ENCODE data around the gene NLK. TPM values are rescaled to one million over a fixed set of nuclear protein-coding genes. Genes with fewer than 3 reads are reported as not detected.
"Not testable (repeated sequence)": the region's sequence is repeated elsewhere in the genome, so short reads cannot be mapped to it uniquely, and the experiment has no call there.

NLK gene
- total RNA-seq, 2 donors from 2014 or later: 15.5 to 19.6 TPM

DNA sequence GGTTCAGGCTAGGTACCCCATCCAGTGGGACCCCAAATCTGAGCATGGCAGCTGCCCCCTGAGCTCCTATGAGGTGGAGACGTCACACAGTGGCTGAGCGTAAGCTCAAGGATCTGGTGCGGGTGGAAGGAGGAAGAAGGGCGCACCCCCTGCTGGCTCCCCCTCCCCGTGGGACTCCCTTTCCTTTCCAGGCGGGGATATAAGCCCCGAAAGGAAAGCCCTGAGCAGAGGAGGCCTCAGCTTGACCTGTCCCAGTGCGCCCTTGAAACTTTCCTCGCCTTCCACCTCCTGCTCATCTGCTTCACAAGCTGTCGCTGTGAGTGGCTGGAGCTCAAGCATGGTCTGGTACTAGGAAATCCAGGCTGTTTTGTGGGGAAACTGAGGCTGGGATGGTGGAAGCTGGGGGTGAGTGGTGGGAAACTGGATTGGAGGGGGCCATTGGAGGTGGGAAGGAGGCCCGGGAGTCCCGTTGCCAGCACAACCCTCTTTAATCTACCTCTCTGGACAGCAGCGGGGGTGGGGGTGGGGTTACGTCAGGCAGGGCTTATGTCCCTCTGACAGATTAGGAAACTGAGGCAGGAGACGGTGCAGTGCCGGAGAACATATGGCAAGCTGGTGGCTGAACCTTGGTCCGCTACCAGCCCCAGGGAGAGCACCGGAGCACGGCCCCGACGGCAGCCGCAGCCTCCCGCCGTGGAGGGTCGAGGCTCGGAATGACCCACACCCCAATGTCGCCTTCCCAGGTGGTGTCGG is 184.3 kb downstream of the NLK start:
- H3K9me3 Mint-ChIP-seq: no peaks in the 10 kb centered on the region
- H3K27ac Mint-ChIP-seq: no peak overlapping the region
- no peak overlapping the region for H3K4me3 Mint-ChIP-seq
- ATAC-seq: no peak
- no peak for DNase-seq (ENCODE audit: low spot score)
- H3K36me3 Mint-ChIP-seq: no peaks in the 10 kb centered on the region
- H3K27me3 Mint-ChIP-seq: peaks cover 27 to 35% of the 10 kb centered on the region in 2 donors
- peaks cover 0 to 7% of the 10 kb centered on the region in 2 donors for H3K4me1 Mint-ChIP-seq (ENCODE audit: low read depth in 2 of 2)

DNA sequence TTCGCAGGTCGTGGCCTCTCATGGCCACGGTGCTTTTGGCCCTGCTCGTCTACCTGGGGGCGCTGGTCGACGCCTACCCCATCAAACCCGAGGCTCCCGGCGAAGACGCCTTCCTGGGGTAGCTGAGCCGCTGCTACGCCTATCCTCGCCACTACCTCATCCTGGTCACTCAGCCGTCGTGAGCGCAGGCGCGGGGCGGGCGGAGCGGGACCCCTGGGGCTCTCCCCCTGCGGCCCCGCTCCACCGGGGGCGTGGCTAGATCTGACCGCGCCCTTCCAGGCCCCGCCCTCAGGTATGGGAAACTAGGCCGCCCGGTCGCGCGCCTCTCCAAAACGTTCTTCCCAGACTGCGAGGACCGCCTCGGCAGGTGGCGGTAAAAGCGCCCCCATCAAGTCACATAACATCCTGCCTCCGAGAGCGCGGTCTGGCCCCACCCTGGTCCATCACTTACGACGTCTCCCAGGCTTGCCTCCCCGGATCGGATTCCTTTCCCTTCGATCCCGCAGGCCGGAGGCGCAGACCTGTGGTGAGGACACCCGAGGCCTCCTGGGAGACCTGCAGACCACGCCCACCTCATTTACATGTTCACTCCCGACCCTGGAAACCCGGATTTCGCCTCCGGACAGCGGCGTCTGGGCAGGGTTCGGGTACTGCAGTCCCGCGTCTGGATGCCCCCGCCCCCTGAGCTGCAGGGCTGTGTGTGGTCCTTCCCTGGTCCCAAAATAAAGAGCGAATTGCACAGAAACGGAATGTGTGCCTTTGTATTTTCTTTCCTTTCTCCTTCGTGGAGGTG is 185.0 kb downstream of the NLK start:
- H3K4me1 Mint-ChIP-seq (ENCODE audit: low read depth in 2 of 2): peaks cover 0 to 7% of the 10 kb centered on the region in 2 donors
- DNase-seq (ENCODE audit: low spot score) (peak; percentile 63), ATAC-seq (peak; percentile 58 to 71)
- H3K9me3 Mint-ChIP-seq: no peaks in the 10 kb centered on the region
- H3K36me3 Mint-ChIP-seq: no peaks in the 10 kb centered on the region
- peaks cover 27 to 35% of the 10 kb centered on the region in 2 donors for H3K27me3 Mint-ChIP-seq
- H3K4me3 Mint-ChIP-seq: peak overlapping the region; percentile 61
- no peak overlapping the region for H3K27ac Mint-ChIP-seq

DNA sequence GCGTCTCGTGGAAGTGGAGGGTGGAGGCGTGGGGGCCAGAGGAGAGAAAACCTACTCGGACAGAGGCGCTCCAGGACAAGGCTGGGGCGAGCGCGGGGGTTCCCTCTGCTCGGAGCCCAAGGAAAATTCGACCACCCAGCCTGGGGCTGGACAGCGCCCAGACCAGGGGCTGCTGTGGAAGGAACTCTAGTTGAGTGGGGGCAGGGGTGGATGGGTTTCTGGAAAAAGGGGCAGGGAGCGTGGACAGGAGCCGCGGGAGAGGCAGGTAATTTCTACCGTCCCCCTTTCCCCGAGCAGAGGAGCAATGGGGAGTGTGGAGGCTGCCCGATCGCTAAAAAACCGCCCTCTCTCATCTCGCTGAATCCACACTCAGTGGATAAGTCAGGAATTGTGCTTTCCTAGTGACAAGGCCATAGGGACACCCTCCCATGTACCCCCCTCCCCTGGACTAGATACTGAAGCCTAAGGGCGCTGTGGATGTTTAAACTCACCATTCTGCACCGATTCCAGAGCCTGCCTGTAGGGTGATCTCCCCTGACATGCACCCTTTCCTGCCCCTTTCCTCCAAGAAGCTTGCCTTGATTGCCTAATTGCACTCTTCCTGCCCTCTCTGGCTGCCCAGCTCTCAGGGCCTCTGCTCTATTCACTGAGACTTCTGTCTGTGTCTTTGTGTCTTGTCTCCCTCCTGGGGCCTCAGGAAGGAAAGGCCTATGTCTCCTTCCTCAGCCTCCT is 185.8 kb downstream of the NLK start:
- H3K27me3 Mint-ChIP-seq: peaks cover 30 to 41% of the 10 kb centered on the region in 2 donors
- ATAC-seq (no peak), DNase-seq (ENCODE audit: low spot score) (no peak)
- H3K9me3 Mint-ChIP-seq: no peaks in the 10 kb centered on the region
- no peaks in the 10 kb centered on the region for H3K36me3 Mint-ChIP-seq
- peaks cover 0 to 7% of the 10 kb centered on the region in 2 donors for H3K4me1 Mint-ChIP-seq (ENCODE audit: low read depth in 2 of 2)
- no peak overlapping the region for H3K27ac Mint-ChIP-seq
- H3K4me3 Mint-ChIP-seq: peak overlapping the region; percentile 61

DNA sequence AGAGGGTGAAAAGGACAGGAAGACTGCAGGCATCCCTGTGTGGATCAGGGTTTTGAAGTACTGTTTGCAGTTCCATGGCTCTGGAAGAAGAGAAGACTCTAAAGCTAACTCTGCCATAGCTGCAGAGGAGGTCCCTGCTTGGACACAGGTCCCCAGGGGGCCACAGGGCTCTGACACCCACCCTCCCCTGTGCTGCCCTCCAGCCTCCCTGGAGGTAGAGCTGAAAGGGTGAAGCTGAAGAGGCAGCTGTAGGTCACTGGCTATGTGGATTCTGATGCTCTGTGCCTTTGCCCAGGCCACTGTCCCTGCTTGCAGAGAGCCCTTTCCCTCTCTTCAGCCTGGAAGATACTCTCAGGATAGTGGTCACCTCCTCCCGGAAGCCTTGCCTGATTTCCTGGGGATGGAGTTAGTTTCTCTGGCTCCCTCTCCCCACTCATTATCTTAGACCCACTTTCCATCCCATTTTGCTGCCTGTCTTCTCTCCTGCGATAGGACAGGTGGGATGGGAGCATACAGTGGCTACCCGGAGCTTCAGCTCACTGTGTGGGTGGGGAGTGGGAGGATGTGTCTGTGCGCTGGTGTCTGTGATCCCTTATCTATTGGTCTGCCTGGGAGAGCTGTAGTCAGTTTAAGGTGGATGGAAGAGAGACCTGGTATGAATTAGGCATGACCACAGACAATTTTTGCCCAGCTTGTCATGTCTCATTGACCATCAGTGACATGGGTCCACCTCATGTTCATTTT is 186.7 kb downstream of the NLK start:
- H3K4me1 Mint-ChIP-seq (ENCODE audit: low read depth in 2 of 2): peaks cover 0 to 7% of the 10 kb centered on the region in 2 donors
- H3K9me3 Mint-ChIP-seq: no peaks in the 10 kb centered on the region
- no peaks in the 10 kb centered on the region for H3K36me3 Mint-ChIP-seq
- DNase-seq (ENCODE audit: low spot score) (no peak), ATAC-seq (no peak)
- H3K27ac Mint-ChIP-seq: no peak overlapping the region
- H3K4me3 Mint-ChIP-seq: peak overlapping the region; percentile 44
- peaks cover 30 to 44% of the 10 kb centered on the region in 2 donors for H3K27me3 Mint-ChIP-seq

DNA sequence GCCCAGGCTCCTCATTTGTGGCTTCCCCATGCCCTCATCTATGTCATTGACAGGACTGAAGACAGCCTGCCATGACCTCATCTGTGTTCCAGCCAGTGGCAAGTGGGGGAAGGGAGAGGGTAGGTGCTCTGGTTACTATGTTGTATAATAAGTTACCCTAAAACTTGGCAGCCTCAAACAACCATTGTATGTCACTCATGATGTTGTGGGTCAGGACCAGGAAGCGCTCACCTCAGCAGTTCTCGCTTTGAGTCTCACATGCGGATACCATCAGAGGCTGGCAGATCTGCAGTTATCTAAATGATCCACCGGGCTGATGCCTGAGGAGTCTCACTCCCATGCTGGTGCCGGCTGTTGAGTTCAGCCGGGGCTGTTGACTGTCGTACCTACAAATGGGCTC is 187.5 kb downstream of the NLK start:
- Mint-ChIP-seq H3K27ac (no peak overlapping the region), H3K9me3 (no peaks in the 10 kb centered on the region), H3K4me3 (no peak overlapping the region), H3K27me3 (peaks cover 30 to 44% of the 10 kb centered on the region in 2 donors), H3K36me3 (no peaks in the 10 kb centered on the region), H3K4me1 (ENCODE audit: low read depth in 2 of 2) (peaks cover 0 to 7% of the 10 kb centered on the region in 2 donors)
- DNase-seq (ENCODE audit: low spot score) (no peak), ATAC-seq (peak in 1 of 2 donors; percentile 84)

DNA sequence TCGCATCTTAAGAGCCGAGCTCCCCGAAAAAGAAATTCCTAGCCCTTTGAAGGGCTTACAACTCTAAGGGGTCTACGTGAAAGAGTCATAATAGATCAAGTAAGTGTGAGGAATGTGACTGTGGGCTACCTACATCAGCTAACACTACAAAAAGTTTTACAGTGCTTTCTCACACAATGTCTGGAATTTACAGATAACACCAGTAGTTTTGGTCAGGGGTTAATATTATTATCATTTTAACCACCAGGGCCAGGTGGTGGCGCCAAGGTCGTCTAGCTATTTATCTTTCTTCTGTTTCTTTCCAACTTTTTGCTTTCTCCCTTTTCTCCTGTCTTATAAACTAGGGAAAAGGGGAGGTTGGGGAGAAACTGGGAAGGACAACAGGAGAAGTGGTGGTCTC is 188.1 kb downstream of the NLK start:
- not testable (repeated sequence) for ATAC-seq; H3K9me3 Mint-ChIP-seq; H3K27ac Mint-ChIP-seq; DNase-seq (ENCODE audit: low spot score); H3K4me3 Mint-ChIP-seq; H3K4me1 Mint-ChIP-seq (ENCODE audit: low read depth in 2 of 2); H3K36me3 Mint-ChIP-seq
- H3K27me3 Mint-ChIP-seq: peaks cover 30 to 44% of the 10 kb centered on the region in 2 donors

DNA sequence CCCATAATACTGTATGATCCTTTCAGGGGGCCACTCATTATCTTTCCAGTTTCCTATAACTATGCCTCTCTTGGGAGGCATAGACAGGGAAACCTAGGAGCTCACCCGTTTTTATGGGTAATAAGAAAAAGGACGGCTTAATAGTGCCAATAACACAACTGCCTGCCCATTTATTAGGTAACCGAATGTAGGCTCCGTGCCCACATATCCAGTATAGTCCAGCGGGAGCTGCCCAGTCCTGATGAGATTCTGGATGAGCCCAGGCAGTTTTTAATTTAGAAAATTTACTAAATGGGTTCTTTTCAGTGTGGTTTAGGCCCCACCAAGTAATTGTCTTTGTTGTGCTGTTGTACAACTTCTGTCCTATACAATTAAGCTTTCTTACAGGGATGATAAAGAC is 189.1 kb downstream of the NLK start:
- ATAC-seq; H3K9me3 Mint-ChIP-seq; H3K36me3 Mint-ChIP-seq; H3K4me3 Mint-ChIP-seq; H3K27ac Mint-ChIP-seq; DNase-seq (ENCODE audit: low spot score); H3K4me1 Mint-ChIP-seq (ENCODE audit: low read depth in 2 of 2): not testable (repeated sequence)
- H3K27me3 Mint-ChIP-seq: peaks cover 30 to 44% of the 10 kb centered on the region in 2 donors

DNA sequence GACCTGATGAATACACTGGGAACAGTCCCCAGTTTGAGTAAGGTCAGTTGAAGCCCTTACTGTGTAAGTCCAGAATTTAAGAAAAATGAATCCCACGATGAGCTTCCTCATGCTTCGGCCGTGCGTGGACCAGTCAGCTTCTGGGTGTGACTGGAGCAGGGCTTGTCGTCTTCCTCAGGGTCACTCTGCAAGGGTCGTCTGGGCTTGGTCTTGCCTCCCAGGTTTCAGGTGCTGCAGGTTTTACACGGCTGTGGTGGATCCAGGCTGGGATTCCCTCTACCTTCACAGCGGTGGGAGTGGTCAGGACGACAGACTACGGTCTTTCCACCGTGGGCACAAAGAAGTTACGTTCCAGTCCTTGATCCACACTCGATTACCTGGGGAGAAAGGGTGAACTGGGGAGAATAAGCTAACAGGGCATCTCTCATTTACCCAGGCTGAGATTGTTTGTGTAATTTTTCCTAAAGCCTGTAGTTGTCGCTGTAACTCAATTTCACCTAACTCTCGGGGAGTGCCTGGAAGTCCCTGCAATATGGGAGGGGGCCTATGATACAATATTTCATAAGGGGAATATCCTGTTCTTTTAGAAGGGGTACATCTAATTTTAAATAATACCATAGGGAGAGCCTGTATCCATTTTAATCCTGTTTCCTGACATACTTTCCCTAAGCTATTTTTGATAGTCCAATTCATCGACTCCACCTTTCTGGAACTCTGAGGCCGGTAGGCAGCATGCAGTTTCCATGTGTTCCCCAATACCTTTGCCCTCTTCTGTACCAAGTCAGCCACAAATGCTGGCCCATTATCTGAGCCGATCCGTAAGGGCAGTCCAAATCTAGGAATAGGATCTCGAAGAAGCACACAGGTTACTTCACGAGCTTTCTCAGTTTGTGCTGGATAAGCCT is 190.7 kb downstream of the NLK start:
- DNase-seq (ENCODE audit: low spot score); ATAC-seq; H3K9me3 Mint-ChIP-seq: not testable (repeated sequence)

DNA sequence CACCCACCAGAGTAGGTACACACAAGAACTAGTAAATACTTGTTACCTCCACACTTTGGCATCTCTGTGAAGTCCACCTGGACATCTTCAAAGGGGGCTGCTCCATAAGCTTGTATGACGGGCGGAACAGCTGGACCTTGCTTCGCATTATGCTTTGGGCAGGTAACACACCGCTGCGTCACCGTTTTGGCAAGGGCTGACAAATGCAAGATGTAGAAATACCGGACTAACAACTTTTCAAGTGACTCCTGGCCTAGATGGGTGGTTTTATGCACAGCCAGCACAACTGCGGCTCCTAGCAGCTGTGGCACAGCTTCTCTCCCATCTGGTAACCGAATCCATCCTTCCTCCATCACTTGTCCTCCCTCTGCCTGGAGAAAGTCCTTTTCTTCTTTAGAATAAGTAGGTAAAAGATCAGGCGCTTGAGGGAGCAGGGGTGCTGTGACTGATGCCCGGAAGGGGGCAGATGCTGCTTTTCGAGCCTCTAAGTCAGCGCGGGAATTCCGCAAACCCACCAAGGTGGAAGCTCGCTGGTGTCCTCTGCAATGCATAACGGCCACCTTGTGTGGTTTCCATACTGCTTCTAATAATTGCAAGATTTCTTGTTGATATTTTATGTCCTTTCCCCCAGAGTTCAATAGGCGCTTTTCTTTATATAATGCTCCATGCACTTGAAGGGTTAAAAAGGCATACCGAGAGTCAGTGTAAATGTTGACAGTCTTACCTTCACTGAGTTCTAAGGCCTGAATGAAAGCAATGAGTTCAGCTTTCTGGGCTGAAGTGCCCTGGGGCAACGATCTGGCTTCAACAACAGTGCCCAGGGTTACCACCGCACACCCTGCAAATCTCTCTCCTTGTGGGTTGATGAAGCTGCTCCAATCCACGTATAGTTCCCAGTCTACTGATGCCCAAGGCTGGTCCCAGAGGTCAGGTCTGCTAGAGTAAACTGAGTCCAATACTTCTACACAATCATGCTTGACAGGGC is 191.7 kb downstream of the NLK start:
- H3K36me3 Mint-ChIP-seq; H3K4me1 Mint-ChIP-seq (ENCODE audit: low read depth in 2 of 2); H3K9me3 Mint-ChIP-seq; ATAC-seq; H3K27ac Mint-ChIP-seq; H3K4me3 Mint-ChIP-seq: not testable (repeated sequence)
- H3K27me3 Mint-ChIP-seq: peaks cover 21 to 35% of the 10 kb centered on the region in 2 donors
- DNase-seq (ENCODE audit: low spot score): peak; percentile 38

More for the DNA sequence above, 190.7 kb downstream of the NLK start:
- not testable (repeated sequence) for H3K27ac Mint-ChIP-seq; H3K4me1 Mint-ChIP-seq (ENCODE audit: low read depth in 2 of 2); H3K4me3 Mint-ChIP-seq; H3K36me3 Mint-ChIP-seq
- peaks cover 27 to 42% of the 10 kb centered on the region in 2 donors for H3K27me3 Mint-ChIP-seq

DNA sequence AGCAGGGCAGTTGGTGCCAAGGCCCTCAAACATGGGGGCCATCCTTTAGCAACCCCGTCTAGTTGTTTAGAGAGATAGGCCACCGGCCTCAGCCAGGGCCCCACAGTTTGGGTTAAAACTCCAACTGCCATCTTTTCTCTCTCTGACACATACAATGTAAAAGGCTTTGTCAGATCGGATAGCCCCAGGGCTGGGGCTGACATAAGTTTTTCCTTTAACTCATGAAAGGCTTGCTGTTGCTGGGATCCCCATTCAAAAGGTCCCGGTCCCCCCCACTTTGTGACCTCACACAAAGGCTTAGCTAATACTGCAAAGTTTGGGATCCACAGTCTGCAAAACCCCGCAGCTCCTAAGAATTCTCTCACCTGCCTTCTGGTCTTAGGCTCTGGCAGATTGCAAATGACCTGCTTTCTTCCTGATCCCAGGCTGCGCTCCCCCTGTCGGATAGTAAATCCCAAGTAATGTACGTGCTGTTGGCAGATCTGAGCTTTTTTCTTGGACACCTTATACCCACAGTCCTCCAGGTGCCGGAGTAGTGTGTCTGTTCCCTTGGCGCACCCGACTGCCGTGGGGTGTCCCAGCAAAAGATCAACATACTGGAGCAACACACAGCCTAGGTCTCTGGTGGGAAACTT is 192.7 kb downstream of the NLK start:
- peak; percentile 10 for DNase-seq (ENCODE audit: low spot score)
- H3K9me3 Mint-ChIP-seq; H3K27ac Mint-ChIP-seq; H3K4me1 Mint-ChIP-seq (ENCODE audit: low read depth in 2 of 2); H3K36me3 Mint-ChIP-seq; H3K4me3 Mint-ChIP-seq; ATAC-seq: not testable (repeated sequence)
- peaks cover 18 to 24% of the 10 kb centered on the region in 2 donors for H3K27me3 Mint-ChIP-seq

DNA sequence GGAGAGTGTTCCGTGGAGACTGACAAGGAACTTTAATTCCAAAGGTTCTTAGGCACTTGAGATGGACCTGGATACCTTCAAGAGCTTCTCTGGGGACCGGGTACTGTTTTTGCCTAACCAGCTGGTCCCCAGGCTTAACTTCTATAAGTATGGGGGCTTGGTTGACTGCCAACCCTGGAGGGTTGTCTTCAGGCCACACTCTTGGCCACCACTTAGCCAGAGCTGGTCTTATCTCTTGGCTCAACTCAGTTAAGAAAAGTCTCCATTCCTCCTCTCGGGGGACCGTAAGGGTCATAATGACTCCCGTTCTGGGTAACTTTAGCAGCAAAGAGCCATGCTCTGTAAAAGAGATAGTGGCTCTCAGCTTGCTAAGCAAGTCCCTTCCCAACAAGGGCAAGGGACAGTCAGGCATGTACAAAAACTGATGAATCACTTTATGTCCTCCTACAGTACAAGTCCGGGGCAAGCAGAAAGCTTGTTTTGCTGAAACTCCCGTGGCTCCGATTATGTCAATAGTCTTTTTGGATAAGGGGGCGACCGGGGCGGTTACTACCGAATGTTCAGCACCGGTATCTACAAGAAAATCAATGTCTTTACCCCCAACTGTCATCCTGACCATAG is 193.7 kb downstream of the NLK start:
- ATAC-seq; H3K4me3 Mint-ChIP-seq; H3K27ac Mint-ChIP-seq; H3K36me3 Mint-ChIP-seq; H3K4me1 Mint-ChIP-seq (ENCODE audit: low read depth in 2 of 2); H3K9me3 Mint-ChIP-seq; DNase-seq (ENCODE audit: low spot score): not testable (repeated sequence)
- H3K27me3 Mint-ChIP-seq: peaks cover 10 to 15% of the 10 kb centered on the region in 2 donors

Measured in natural killer cell treated with Interleukin-12 subunit alpha and Interleukin-12 subunit beta and Interleukin-15 and Interleukin-18, amount 100 ng/mL, for 72 hours (primary cell).